Ishikawa (cell line): ENCODE data around the gene SMYD2.

Experiments used
- CEBPB ChIP-seq: IDR thresholded peaks from 2 replicates; pipeline ENCODE4 v1.6.1; 2012
- EGR1 ChIP-seq: IDR thresholded peaks from 2 replicates; pipeline ENCODE4 v1.6.1; 2012
- EP300 ChIP-seq: IDR thresholded peaks from 2 replicates; pipeline ENCODE4 v1.6.1; 2012; ENCODE audit warnings: borderline replicate concordance
- NFIC ChIP-seq: IDR thresholded peaks from 2 replicates; pipeline ENCODE4 v1.6.1; 2012
- REST ChIP-seq: IDR thresholded peaks from 2 replicates; pipeline ENCODE4 v1.6.1; 2012; ENCODE audit warnings: low read depth, mild to moderate bottlenecking
- TAF1 ChIP-seq: IDR thresholded peaks from 2 replicates; pipeline ENCODE4 v1.6.1; 2012; ENCODE audit warnings: low read depth, mild to moderate bottlenecking
- TEAD4 ChIP-seq: IDR thresholded peaks from 2 replicates; pipeline ENCODE4 v1.6.1; 2012
- USF1 ChIP-seq: IDR thresholded peaks from 2 replicates; pipeline ENCODE4 v1.6.1; 2012
- YY1 ChIP-seq: IDR thresholded peaks from 2 replicates; pipeline ENCODE4 v1.6.1; 2012; ENCODE audit warnings: low read depth
- TF ChIP-seq, protein P1 (sequence below): IDR thresholded peaks from 2 replicates; pipeline ENCODE4 v1.6.1; 2012

DNA sequence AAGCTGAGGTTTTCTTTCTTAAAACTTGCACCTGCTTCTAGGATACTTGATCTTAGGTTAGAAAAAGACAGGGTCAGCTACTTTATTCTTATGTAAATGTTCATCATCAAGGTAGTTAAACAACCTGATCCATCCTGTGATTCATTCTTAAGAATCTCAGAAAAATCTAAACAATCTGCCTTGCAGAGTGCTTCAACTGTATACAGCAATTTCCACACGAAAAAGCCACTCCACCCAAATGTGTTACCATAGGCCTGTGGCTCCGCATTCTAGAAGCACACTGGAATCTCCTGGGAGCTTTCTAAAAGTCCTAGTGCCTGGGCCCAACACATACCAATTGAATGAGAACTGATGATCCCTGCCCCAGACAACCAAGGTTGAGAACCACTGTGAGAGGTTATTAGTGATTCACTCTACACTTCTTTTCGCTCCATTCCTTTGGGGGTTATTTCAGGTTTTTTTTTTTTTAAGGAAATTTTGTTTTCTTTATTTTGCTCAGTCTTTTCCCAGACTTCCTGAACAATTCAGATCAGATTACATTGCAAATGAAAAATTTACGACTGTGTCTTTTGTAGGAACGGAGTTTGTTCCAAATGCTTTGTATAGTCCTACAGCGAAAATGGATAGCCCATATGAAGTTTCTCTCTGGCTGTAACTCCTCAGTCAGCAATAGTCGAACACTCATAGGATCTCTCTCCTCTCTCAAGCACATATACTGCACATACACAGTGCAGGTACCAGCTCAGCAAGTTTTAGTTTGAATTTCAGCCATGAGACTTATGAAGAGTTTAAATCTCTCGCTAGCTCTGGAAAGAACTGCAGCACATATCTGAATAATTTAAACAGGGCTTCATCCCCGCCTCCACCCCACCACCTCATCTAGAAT, 16.1 kb downstream of the SMYD2 start:
- TF ChIP-seq NFIC (no peak), TAF1 (no peak), EP300 (no peak), USF1 (no peak), TEAD4 (no peak), YY1 (no peak), REST (no peak), EGR1 (no peak), CEBPB (no peak)
- TF ChIP-seq, protein P1, sequence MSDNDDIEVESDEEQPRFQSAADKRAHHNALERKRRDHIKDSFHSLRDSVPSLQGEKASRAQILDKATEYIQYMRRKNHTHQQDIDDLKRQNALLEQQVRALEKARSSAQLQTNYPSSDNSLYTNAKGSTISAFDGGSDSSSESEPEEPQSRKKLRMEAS, result no peak
